ENCODE measurements around the gene CDK5RAP3. TPM values are rescaled to one million over a fixed set of nuclear protein-coding genes. Genes with fewer than 3 reads are reported as not detected.

Gene CDK5RAP3
- total and polyA plus RNA-seq, 2 of the 13 experiments (the other 11 are each of a cell fraction or from before 2014, with no cell fraction given): 128 to 154 TPM

DNA sequence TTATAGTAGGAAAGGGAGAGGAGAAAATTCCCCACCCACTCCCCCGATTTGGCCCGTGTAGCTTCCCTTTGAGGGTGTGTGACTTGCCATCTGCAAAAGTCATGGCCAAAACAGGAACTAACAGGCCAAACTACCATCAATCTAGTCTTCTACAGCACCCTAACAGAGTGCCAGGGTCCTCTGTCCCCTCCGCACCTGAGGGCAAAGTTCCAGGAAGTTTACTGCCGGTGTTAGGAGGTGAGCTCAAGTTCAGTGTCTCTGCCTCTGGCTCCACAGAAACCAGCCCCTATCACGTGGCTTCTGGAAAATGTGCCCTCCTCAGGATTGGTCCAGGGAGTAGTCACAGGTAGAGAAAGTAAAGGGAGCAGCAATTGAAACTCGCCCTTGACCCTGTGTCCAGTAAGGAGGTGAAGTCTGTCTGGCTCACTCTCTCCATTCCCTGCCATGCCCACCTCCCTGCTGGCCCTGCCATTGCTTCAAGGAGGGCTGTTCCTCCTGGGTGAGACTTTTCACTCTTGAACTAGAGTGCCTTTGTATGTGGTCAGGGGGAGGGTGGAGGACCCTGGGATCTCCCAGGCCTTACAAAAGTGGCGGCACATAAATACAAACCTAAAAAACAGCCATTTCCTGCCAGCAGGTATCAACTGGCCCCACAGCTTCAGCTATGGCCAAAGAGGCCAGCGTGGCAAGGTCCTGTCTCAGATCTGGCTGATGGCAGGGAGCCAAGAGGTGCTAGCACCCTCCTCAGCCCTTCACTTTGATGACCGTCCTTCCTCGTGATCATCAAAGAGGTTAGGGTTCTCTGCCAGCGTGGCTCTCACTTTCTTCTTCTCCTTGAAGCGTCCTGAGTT, 18.5 kb upstream of the CDK5RAP3 start (continued):
- no peak for TF ChIP-seq RBFOX2 (IDR thresholded peaks at IDR 0.05; ENCODE audit: low read depth, low read length)
- TF ChIP-seq, protein P1, sequence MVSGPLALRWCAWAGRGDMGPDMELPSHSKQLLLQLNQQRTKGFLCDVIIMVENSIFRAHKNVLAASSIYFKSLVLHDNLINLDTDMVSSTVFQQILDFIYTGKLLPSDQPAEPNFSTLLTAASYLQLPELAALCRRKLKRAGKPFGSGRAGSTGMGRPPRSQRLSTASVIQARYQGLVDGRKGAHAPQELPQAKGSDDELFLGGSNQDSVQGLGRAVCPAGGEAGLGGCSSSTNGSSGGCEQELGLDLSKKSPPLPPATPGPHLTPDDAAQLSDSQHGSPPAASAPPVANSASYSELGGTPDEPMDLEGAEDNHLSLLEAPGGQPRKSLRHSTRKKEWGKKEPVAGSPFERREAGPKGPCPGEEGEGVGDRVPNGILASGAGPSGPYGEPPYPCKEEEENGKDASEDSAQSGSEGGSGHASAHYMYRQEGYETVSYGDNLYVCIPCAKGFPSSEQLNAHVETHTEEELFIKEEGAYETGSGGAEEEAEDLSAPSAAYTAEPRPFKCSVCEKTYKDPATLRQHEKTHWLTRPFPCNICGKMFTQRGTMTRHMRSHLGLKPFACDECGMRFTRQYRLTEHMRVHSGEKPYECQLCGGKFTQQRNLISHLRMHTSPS (CRISPR knock-in tag; IDR thresholded peaks at IDR 0.05; ENCODE audit: low read depth): peak; percentile 63; the same call in 1 of the 2 replicates
- no peak; the same call in 1 of the 2 replicates for TF ChIP-seq CBX5 (CRISPR knock-in tag; IDR thresholded peaks at IDR 0.05; ENCODE audit: borderline replicate concordance)
- no peak for TF ChIP-seq ATRX (CRISPR knock-in tag; IDR thresholded peaks at IDR 0.05; ENCODE audit: borderline replicate concordance)
- TF ChIP-seq, protein P2, sequence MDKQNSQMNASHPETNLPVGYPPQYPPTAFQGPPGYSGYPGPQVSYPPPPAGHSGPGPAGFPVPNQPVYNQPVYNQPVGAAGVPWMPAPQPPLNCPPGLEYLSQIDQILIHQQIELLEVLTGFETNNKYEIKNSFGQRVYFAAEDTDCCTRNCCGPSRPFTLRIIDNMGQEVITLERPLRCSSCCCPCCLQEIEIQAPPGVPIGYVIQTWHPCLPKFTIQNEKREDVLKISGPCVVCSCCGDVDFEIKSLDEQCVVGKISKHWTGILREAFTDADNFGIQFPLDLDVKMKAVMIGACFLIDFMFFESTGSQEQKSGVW (CRISPR knock-in tag; IDR thresholded peaks at IDR 0.05; ENCODE audit: borderline replicate concordance): no peak
- TF ChIP-seq, protein P3, sequence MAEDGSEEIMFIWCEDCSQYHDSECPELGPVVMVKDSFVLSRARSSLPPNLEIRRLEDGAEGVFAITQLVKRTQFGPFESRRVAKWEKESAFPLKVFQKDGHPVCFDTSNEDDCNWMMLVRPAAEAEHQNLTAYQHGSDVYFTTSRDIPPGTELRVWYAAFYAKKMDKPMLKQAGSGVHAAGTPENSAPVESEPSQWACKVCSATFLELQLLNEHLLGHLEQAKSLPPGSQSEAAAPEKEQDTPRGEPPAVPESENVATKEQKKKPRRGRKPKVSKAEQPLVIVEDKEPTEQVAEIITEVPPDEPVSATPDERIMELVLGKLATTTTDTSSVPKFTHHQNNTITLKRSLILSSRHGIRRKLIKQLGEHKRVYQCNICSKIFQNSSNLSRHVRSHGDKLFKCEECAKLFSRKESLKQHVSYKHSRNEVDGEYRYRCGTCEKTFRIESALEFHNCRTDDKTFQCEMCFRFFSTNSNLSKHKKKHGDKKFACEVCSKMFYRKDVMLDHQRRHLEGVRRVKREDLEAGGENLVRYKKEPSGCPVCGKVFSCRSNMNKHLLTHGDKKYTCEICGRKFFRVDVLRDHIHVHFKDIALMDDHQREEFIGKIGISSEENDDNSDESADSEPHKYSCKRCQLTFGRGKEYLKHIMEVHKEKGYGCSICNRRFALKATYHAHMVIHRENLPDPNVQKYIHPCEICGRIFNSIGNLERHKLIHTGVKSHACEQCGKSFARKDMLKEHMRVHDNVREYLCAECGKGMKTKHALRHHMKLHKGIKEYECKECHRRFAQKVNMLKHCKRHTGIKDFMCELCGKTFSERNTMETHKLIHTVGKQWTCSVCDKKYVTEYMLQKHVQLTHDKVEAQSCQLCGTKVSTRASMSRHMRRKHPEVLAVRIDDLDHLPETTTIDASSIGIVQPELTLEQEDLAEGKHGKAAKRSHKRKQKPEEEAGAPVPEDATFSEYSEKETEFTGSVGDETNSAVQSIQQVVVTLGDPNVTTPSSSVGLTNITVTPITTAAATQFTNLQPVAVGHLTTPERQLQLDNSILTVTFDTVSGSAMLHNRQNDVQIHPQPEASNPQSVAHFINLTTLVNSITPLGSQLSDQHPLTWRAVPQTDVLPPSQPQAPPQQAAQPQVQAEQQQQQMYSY (CRISPR knock-in tag; IDR thresholded peaks at IDR 0.05): no peak
- no peak for TF ChIP-seq RORA (CRISPR knock-in tag; IDR thresholded peaks at IDR 0.05)
- TF ChIP-seq, protein P4, sequence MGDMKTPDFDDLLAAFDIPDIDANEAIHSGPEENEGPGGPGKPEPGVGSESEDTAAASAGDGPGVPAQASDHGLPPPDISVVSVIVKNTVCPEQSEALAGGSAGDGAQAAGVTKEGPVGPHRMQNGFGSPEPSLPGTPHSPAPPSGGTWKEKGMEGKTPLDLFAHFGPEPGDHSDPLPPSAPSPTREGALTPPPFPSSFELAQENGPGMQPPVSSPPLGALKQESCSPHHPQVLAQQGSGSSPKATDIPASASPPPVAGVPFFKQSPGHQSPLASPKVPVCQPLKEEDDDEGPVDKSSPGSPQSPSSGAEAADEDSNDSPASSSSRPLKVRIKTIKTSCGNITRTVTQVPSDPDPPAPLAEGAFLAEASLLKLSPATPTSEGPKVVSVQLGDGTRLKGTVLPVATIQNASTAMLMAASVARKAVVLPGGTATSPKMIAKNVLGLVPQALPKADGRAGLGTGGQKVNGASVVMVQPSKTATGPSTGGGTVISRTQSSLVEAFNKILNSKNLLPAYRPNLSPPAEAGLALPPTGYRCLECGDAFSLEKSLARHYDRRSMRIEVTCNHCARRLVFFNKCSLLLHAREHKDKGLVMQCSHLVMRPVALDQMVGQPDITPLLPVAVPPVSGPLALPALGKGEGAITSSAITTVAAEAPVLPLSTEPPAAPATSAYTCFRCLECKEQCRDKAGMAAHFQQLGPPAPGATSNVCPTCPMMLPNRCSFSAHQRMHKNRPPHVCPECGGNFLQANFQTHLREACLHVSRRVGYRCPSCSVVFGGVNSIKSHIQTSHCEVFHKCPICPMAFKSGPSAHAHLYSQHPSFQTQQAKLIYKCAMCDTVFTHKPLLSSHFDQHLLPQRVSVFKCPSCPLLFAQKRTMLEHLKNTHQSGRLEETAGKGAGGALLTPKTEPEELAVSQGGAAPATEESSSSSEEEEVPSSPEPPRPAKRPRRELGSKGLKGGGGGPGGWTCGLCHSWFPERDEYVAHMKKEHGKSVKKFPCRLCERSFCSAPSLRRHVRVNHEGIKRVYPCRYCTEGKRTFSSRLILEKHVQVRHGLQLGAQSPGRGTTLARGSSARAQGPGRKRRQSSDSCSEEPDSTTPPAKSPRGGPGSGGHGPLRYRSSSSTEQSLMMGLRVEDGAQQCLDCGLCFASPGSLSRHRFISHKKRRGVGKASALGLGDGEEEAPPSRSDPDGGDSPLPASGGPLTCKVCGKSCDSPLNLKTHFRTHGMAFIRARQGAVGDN (CRISPR knock-in tag; IDR thresholded peaks at IDR 0.05): peak; percentile 65
- TF ChIP-seq ZNF180 (CRISPR knock-in tag; IDR thresholded peaks at IDR 0.05; ENCODE audit: borderline replicate concordance, low read depth): no peak
- TF ChIP-seq ZSCAN29 (CRISPR knock-in tag; conservative IDR thresholded peaks at IDR 0.05): no peak
- TF ChIP-seq, protein P5, sequence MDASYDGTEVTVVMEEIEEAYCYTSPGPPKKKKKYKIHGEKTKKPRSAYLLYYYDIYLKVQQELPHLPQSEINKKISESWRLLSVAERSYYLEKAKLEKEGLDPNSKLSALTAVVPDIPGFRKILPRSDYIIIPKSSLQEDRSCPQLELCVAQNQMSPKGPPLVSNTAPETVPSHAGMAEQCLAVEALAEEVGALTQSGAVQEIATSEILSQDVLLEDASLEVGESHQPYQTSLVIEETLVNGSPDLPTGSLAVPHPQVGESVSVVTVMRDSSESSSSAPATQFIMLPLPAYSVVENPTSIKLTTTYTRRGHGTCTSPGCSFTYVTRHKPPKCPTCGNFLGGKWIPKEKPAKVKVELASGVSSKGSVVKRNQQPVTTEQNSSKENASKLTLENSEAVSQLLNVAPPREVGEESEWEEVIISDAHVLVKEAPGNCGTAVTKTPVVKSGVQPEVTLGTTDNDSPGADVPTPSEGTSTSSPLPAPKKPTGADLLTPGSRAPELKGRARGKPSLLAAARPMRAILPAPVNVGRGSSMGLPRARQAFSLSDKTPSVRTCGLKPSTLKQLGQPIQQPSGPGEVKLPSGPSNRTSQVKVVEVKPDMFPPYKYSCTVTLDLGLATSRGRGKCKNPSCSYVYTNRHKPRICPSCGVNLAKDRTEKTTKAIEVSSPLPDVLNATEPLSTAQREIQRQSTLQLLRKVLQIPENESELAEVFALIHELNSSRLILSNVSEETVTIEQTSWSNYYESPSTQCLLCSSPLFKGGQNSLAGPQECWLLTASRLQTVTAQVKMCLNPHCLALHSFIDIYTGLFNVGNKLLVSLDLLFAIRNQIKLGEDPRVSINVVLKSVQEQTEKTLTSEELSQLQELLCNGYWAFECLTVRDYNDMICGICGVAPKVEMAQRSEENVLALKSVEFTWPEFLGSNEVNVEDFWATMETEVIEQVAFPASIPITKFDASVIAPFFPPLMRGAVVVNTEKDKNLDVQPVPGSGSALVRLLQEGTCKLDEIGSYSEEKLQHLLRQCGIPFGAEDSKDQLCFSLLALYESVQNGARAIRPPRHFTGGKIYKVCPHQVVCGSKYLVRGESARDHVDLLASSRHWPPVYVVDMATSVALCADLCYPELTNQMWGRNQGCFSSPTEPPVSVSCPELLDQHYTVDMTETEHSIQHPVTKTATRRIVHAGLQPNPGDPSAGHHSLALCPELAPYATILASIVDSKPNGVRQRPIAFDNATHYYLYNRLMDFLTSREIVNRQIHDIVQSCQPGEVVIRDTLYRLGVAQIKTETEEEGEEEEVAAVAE (CRISPR knock-in tag; IDR thresholded peaks at IDR 0.05; ENCODE audit: borderline replicate concordance): peak; percentile 60; the same call in 1 of the 2 replicates
- no peak for TF ChIP-seq ZNF598 (CRISPR knock-in tag; IDR thresholded peaks at IDR 0.05; ENCODE audit: borderline replicate concordance)
